Nephron (organoid): Measurements from ENCODE around the gene SRGAP3.

Experiments
- H3K27ac Mint-ChIP-seq, 3 experiments: 2 replicates each; pipeline ENCODE4 v1.8.0; 2020; ENCODE audit warnings: mixed read lengths in 3 of 3, mild to moderate bottlenecking in 2 of 3, moderate library complexity in 1 of 3
- H3K27me3 Mint-ChIP-seq: 2 replicates; pipeline ENCODE4 v1.8.0; 2021; ENCODE audit warnings: low read depth, mild to moderate bottlenecking, moderate library complexity, mixed read lengths
- H3K36me3 Mint-ChIP-seq: 2 replicates; pipeline ENCODE4 v1.8.0; 2020; ENCODE audit warnings: low read depth, mixed read lengths
- H3K4me1 Mint-ChIP-seq: 2 replicates; pipeline ENCODE4 v1.8.0; 2020; ENCODE audit warnings: mixed read lengths
- H3K4me3 Mint-ChIP-seq, 3 experiments: 2 replicates each; pipeline ENCODE4 v1.8.0; 2020; ENCODE audit warnings: mild to moderate bottlenecking in 3 of 3, mixed read lengths in 3 of 3, moderate library complexity in 2 of 3
- H3K9me3 Mint-ChIP-seq: 2 replicates; pipeline ENCODE4 v1.8.0; 2020; ENCODE audit warnings: mixed read lengths
- TF ChIP-seq, protein P1 (sequence below), 3 experiments: fragments of 200-600 bp; sonication (generic); IDR thresholded peaks; one replicate each; pipeline ENCODE4 v1.5.0; 2021; ENCODE audit warnings: antibody characterized with exemption in 3 of 3; ENCODE audit not compliant: unreplicated experiment in 3 of 3

Gene SRGAP3

GRCh38 chr3:8952130-8952529 is 297.3 kb downstream of the SRGAP3 start:
- H3K27me3 Mint-ChIP-seq = no peaks in the 10 kb centered on the region

GRCh38 chr3:8945890-8946600 is 303.4 kb downstream of the SRGAP3 start:
- Mint-ChIP-seq H3K27ac (no peak overlapping the region), H3K4me3 (no peak overlapping the region), H3K36me3 (peaks cover 49% of the 10 kb centered on the region), H3K9me3 (peaks cover 15% of the 10 kb centered on the region), H3K4me1 (no peaks in the 10 kb centered on the region), H3K27me3 (peaks cover 3% of the 10 kb centered on the region)
- TF ChIP-seq, protein P1, sequence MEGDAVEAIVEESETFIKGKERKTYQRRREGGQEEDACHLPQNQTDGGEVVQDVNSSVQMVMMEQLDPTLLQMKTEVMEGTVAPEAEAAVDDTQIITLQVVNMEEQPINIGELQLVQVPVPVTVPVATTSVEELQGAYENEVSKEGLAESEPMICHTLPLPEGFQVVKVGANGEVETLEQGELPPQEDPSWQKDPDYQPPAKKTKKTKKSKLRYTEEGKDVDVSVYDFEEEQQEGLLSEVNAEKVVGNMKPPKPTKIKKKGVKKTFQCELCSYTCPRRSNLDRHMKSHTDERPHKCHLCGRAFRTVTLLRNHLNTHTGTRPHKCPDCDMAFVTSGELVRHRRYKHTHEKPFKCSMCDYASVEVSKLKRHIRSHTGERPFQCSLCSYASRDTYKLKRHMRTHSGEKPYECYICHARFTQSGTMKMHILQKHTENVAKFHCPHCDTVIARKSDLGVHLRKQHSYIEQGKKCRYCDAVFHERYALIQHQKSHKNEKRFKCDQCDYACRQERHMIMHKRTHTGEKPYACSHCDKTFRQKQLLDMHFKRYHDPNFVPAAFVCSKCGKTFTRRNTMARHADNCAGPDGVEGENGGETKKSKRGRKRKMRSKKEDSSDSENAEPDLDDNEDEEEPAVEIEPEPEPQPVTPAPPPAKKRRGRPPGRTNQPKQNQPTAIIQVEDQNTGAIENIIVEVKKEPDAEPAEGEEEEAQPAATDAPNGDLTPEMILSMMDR (IDR thresholded peaks at IDR 0.05; ENCODE audit: unreplicated experiment in 3 of 3) = no peak

More at GRCh38 chr3:8952130-8952529, 297.3 kb downstream of the SRGAP3 start:
- Mint-ChIP-seq H3K36me3 (peaks cover 8% of the 10 kb centered on the region), H3K27ac (no peak overlapping the region), H3K4me3 (no peak overlapping the region), H3K4me1 (peaks cover 17% of the 10 kb centered on the region), H3K9me3 (no peaks in the 10 kb centered on the region)
- TF ChIP-seq, protein P1 (IDR thresholded peaks at IDR 0.05; ENCODE audit: unreplicated experiment in 3 of 3) = no peak

GRCh38 chr3:8942746-8943488 is 306.5 kb downstream of the SRGAP3 start:
- H3K36me3 Mint-ChIP-seq = peaks cover 64% of the 10 kb centered on the region
- no peaks in the 10 kb centered on the region for H3K4me1 Mint-ChIP-seq
- peaks cover 15% of the 10 kb centered on the region for H3K9me3 Mint-ChIP-seq
- peaks cover 3% of the 10 kb centered on the region for H3K27me3 Mint-ChIP-seq
- TF ChIP-seq, protein P1 (IDR thresholded peaks at IDR 0.05; ENCODE audit: unreplicated experiment in 3 of 3) = no peak
- H3K4me3 Mint-ChIP-seq = no peak overlapping the region
- no peak overlapping the region for H3K27ac Mint-ChIP-seq

- Mint-ChIP-seq H3K9me3 (peaks cover 15% of the 10 kb centered on the region), H3K27me3 (peaks cover 3% of the 10 kb centered on the region), H3K27ac (no peak overlapping the region), H3K4me3 (no peak overlapping the region), H3K4me1 (no peaks in the 10 kb centered on the region), H3K36me3 (peaks cover 60% of the 10 kb centered on the region)
- TF ChIP-seq, protein P1 (IDR thresholded peaks at IDR 0.05; ENCODE audit: unreplicated experiment in 3 of 3) = no peak
Observed at GRCh38 chr3:8942115-8942514, 307.3 kb downstream of the SRGAP3 start.

GRCh38 chr3:8938021-8938420 is 311.4 kb downstream of the SRGAP3 start:
- no peaks in the 10 kb centered on the region for H3K4me1 Mint-ChIP-seq
- H3K27ac Mint-ChIP-seq = no peak overlapping the region
- H3K9me3 Mint-ChIP-seq = peaks cover 6% of the 10 kb centered on the region
- peaks cover 34% of the 10 kb centered on the region for H3K36me3 Mint-ChIP-seq
- TF ChIP-seq, protein P1 (IDR thresholded peaks at IDR 0.05; ENCODE audit: unreplicated experiment in 3 of 3) = peak in 2 of 3 experiments; percentile 37 to 43
- no peak overlapping the region for H3K4me3 Mint-ChIP-seq
- no peaks in the 10 kb centered on the region for H3K27me3 Mint-ChIP-seq
